Esophagus muscularis mucosa (tissue), 4 donors: Measurements from ENCODE around the gene USP25.

Source experiments
- CTCF ChIP-seq, 3 experiments: fragments of 200-600 bp in 2 of 3; fragments of 450-650 bp in 1 of 3; sonication (generic) in 2 of 3; IDR thresholded peaks; one replicate each; pipeline ENCODE4 v1.5.1; 2017 to 2019; ENCODE audit warnings: antibody characterized with exemption in 3 of 3, mild to moderate bottlenecking in 2 of 3, moderate library complexity in 1 of 3
- EP300 ChIP-seq: sonication (generic); formaldehyde crosslinking; IDR thresholded peaks from one replicate; pipeline ENCODE4 v1.6.1; 2017; ENCODE audit warnings: antibody characterized with exemption
- POLR2A ChIP-seq: fragments of 450-650 bp; IDR thresholded peaks from one replicate; pipeline ENCODE4 v1.6.1; 2017; ENCODE audit warnings: antibody characterized with exemption, moderate library complexity, mild to moderate bottlenecking, low read depth
- POLR2AphosphoS5 ChIP-seq, 2 donors: sonication (generic); formaldehyde crosslinking; IDR thresholded peaks; one replicate each; pipeline ENCODE4 v1.6.1; 2017; ENCODE audit warnings: antibody characterized with exemption in 2 of 2

DNA sequence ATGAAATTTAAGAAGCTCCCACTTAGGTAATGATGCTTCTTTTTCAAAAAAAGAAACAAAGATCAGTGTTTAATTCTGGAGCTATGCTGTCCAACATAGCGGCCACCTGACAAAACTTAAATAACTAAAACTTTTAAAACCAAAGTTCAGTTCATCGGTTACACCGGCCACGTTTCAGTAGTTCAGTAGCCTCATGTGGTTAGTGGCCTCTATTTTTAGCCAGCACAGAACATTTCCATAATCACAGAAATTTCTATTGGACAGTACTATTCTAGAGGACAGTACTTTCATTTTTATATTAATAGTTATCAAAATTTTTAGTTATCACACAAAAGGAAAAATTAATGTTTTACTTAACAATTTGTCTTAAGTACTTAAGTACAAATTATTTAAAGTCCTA lies 141.0 kb downstream of the USP25 start:
- TF ChIP-seq CTCF (IDR thresholded peaks at IDR 0.05) (no peak), POLR2A (no peak), EP300 (no peak), POLR2AphosphoS5 (IDR thresholded peaks at IDR 0.05) (no peak)
